Endothelial cell of umbilical vein (primary cell): Measurements from ENCODE around the gene SWAP70. TPM values are rescaled to one million over a fixed set of nuclear protein-coding genes. Genes with fewer than 3 reads are reported as not detected.

Experiments
- BruUV-seq: library from RNA; stranded (reverse); fragments of 400-500 nt; replicated peaks from 2 replicates; lab custom pipeline; 2021; lab: Mats Ljungman, UMichigan
- CTCF ChIA-PET: fragments of 300-600, 350-600 bp; sonication (Branson Sonifier 250); formaldehyde crosslinking; loops from one replicate; lab custom pipeline; 2021; ENCODE audit warnings: antibody characterized with exemption, inconsistent platforms; lab: Charles Lee
- POLR2A ChIA-PET: fragments of 300-600, 350-600 bp; sonication (Branson Sonifier 250); formaldehyde crosslinking; loops from one replicate; lab custom pipeline; 2021; ENCODE audit warnings: antibody characterized with exemption, inconsistent platforms; lab: Charles Lee
- DNase-seq: peaks from one replicate; pipeline ENCODE4 v3.0.0-alpha.2; 2011; ENCODE audit warnings: low read depth, low spot score
- FAIRE-seq: peaks from 2 replicates; lab custom pipeline; 2011; peaks lifted over from hg19 to GRCh38; lab: Jason Lieb, UNC
- H2AFZ ChIP-seq: 2 replicates; pipeline ENCODE4 v1.6.0; 2012; ENCODE audit warnings: low read depth, low read length, control low read depth, inconsistent platforms
- H3K27ac ChIP-seq: 2 replicates; pipeline ENCODE4 v1.5.1; 2011; ENCODE audit warnings: low read depth, mild to moderate bottlenecking, control low read depth, low read length, moderate library complexity; ENCODE audit not compliant: insufficient read depth
- H3K27me3 ChIP-seq, 2 experiments: 2 replicates each; pipeline versions ENCODE4 v1.6.0 to v1.6.1; 2011; ENCODE audit warnings: low read length in 2 of 2, mixed read lengths in 1 of 2; ENCODE audit not compliant: control insufficient read depth in 2 of 2, insufficient read depth in 2 of 2
- H3K36me3 ChIP-seq, 2 experiments: 2 replicates in 1 of 2; 3 replicates in 1 of 2; pipeline ENCODE4 v1.5.1; 2011; ENCODE audit warnings: low read length in 2 of 2, mild to moderate bottlenecking in 1 of 2, moderate library complexity in 1 of 2; ENCODE audit not compliant: control insufficient read depth in 2 of 2, insufficient read depth in 2 of 2; ENCODE audit errors: extremely low read depth in 1 of 2
- H3K4me1 ChIP-seq: 3 replicates; pipeline ENCODE4 v1.5.1; 2011; ENCODE audit warnings: mild to moderate bottlenecking, low read length; ENCODE audit not compliant: control insufficient read depth, insufficient read depth; ENCODE audit errors: extremely low read depth
- H3K4me2 ChIP-seq: 2 replicates; pipeline ENCODE4 v1.6.1; 2011; ENCODE audit warnings: low read length, control low read depth, mixed read lengths; ENCODE audit not compliant: insufficient read depth
- H3K4me3 ChIP-seq, 3 experiments: fragments of 200-600 bp in 1 of 3; sonication (generic), shearing (Covaris generic) in 1 of 3; replicated peaks in 1 of 3; 2 replicates each; pipeline ENCODE4 v1.5.1; 2011 to 2016; ENCODE audit warnings: control low read depth in 3 of 3, low read length in 3 of 3, mild to moderate bottlenecking in 2 of 3, inconsistent platforms in 1 of 3, low read depth in 1 of 3, moderate library complexity in 1 of 3; ENCODE audit not compliant: insufficient read depth in 1 of 3
- H3K79me2 ChIP-seq: 2 replicates; pipeline ENCODE4 v1.6.0; 2012; ENCODE audit warnings: low read length, inconsistent platforms; ENCODE audit not compliant: control insufficient read depth, insufficient read depth
- H3K9ac ChIP-seq: replicated peaks from 2 replicates; pipeline ENCODE3; 2011; ENCODE audit warnings: low read length, control low read depth; ENCODE audit not compliant: insufficient read depth; ENCODE audit errors: extremely low read depth
- H3K9me1 ChIP-seq: replicated peaks from 3 replicates; pipeline ENCODE4 v1.6.0; 2011; ENCODE audit warnings: mild to moderate bottlenecking, low read length; ENCODE audit not compliant: control insufficient read depth, insufficient read depth; ENCODE audit errors: extremely low read depth
- H3K9me3 ChIP-seq: replicated peaks from 2 replicates; pipeline ENCODE4 v1.5.1; 2012; ENCODE audit warnings: low read length, inconsistent platforms; ENCODE audit not compliant: control insufficient read depth, insufficient read depth
- H4K20me1 ChIP-seq: replicated peaks from 2 replicates; pipeline ENCODE3; 2011; ENCODE audit warnings: mild to moderate bottlenecking, low read length; ENCODE audit not compliant: control insufficient read depth, insufficient read depth; ENCODE audit errors: extremely low read depth
- CTCF ChIP-seq, 2 donors: IDR thresholded peaks; 1 replicate in 1 of 2; 2 replicates in 1 of 2; pipeline ENCODE4 v1.5.1; 2011; ENCODE audit warnings: low read length in 2 of 2, mild to moderate bottlenecking in 2 of 2, moderate library complexity in 2 of 2, control low read depth in 1 of 2, inconsistent platforms in 1 of 2, low read depth in 1 of 2; ENCODE audit not compliant: insufficient read depth in 1 of 2; ENCODE audit errors: extremely low read depth in 1 of 2
- EZH2 ChIP-seq: IDR thresholded peaks from 2 replicates; pipeline ENCODE4 v1.6.1; 2012; ENCODE audit warnings: borderline replicate concordance, low read depth, mild to moderate bottlenecking, moderate library complexity, low read length, inconsistent platforms; ENCODE audit not compliant: severe bottlenecking
- FOS ChIP-seq: IDR thresholded peaks from 2 replicates; pipeline ENCODE4 v1.6.1; 2011; ENCODE audit warnings: mild to moderate bottlenecking, low read length, moderate library complexity, borderline replicate concordance; ENCODE audit not compliant: insufficient read depth
- GATA2 ChIP-seq: IDR thresholded peaks from 2 replicates; pipeline ENCODE4 v1.7.0; 2011; ENCODE audit warnings: low read depth, mild to moderate bottlenecking, moderate library complexity, mixed read lengths, low read length; ENCODE audit not compliant: insufficient read length, insufficient read depth
- JUN ChIP-seq: IDR thresholded peaks from 2 replicates; pipeline ENCODE4 v1.6.1; 2011; ENCODE audit warnings: borderline replicate concordance, low read depth; ENCODE audit not compliant: insufficient read length, insufficient read depth
- MAX ChIP-seq: IDR thresholded peaks from 2 replicates; pipeline ENCODE4 v1.6.1; 2011; ENCODE audit not compliant: insufficient read depth, insufficient read length
- MYC ChIP-seq: IDR thresholded peaks from one replicate; pipeline ENCODE4 v1.6.1; 2011; ENCODE audit warnings: mild to moderate bottlenecking, low read depth, low read length
- POLR2A ChIP-seq: IDR thresholded peaks from 2 replicates; pipeline ENCODE4 v1.6.1; 2012; ENCODE audit warnings: low read depth, mild to moderate bottlenecking, control low read depth, low read length
- POLR2AphosphoS5 ChIP-seq: IDR thresholded peaks from 2 replicates; pipeline ENCODE4 v1.6.1; 2012; ENCODE audit warnings: low read depth, mild to moderate bottlenecking, control low read depth, low read length, moderate library complexity; ENCODE audit not compliant: insufficient read depth
- dilution Hi-C: fragments of 300-500 bp; cut with MboI; formaldehyde crosslinking; loops from one replicate; pipeline ENCODE4 v1.15.0; 2019; ENCODE audit warnings: low sequenced_read_pairs; ENCODE audit not compliant: extremely low pct_ligation_motif_present
- intact Hi-C: fragments of 100-400 bp; cut with micrococcal nuclease; formaldehyde crosslinking; loops from one replicate; pipeline ENCODE4 v1.10.0; 2022
- polyA plus RNA-seq, 4 experiments: library from polyadenylated mRNA; depleted of rRNA in 3 of 4; stranded (reverse) in 3 of 4; unstranded in 1 of 4; fragments of >200 nt; gene quantifications; 2 replicates each; pipeline versions ENCODE4 v1.2.1 to v1.2.3, GENCODE V29; 2011 to 2012; ENCODE audit warnings: missing spikeins in 1 of 4
- total RNA-seq: library from RNA; stranded (reverse); gene quantifications from 2 replicates; pipeline ENCODE4 v1.2.3, GENCODE V29; 2021

SWAP70 gene
- total and polyA plus RNA-seq, 2 donors (not counting 3 experiments of a cell fraction or from before 2014, with no cell fraction given), result 52.5 to 165 TPM

GRCh38 chr11:9740202-9740883, 76.5 kb downstream of the SWAP70 start:
- Histone ChIP-seq H3K9me3 (no peaks in the 10 kb centered on the region), H3K9me1 (no peaks in the 10 kb centered on the region), H3K9ac (no peak overlapping the region), H3K27ac (no peak overlapping the region), H3K4me3 (no peak overlapping the region), H2AFZ (no peak overlapping the region), H4K20me1 (no peaks in the 10 kb centered on the region), H3K4me2 (no peak overlapping the region), H3K79me2 (peaks cover 31% of the 10 kb centered on the region), H3K4me1 (no peaks in the 10 kb centered on the region), H3K27me3 (no peaks in the 10 kb centered on the region), H3K36me3 (peaks cover 32 to 33% of the 10 kb centered on the region in 2 experiments)
- ChIA-PET POLR2A (no interaction called here), CTCF (interaction anchor here (0.8 to 1.2 kb wide), 2 partner anchors 8 to 126 kb away, joined by 3 read pairs; no protein-coding TSS in a partner anchor)
- intact Hi-C loops (no loop called here), dilution Hi-C loops (loop anchor here (25.0 kb wide), 1 partner anchor 128 kb away; no protein-coding TSS in a partner anchor)
- no peak for DNase-seq
- BruUV-seq, result no TSS peak
- TF ChIP-seq MYC (no peak), GATA2 (no peak), POLR2A (no peak), CTCF (IDR thresholded peaks at IDR 0.05; ENCODE audit: extremely low read depth in 1 of 2, insufficient read depth in 1 of 2, low read depth in 1 of 2, low read length in 2 of 2) (no peak), JUN (no peak), FOS (no peak), MAX (no peak), POLR2AphosphoS5 (no peak), EZH2 (no peak)
- no peak for FAIRE-seq
